Ectodermal cell (in vitro differentiated cells): ENCODE results near the gene OR4F17. TPM values are rescaled to one million over a fixed set of nuclear protein-coding genes. Genes with fewer than 3 reads are reported as not detected.
"Not testable (repeated sequence)": the region's sequence is repeated elsewhere in the genome, so short reads cannot be mapped to it uniquely, and the experiment has no call there.

Source experiments
- H3K27ac ChIP-seq: 2 replicates; pipeline ENCODE4 v1.7.0; 2013; ENCODE audit warnings: mild to moderate bottlenecking, low read depth, low read length; ENCODE audit not compliant: insufficient read depth, poor library complexity, severe bottlenecking
- H3K27me3 ChIP-seq: 2 replicates; pipeline ENCODE4 v1.7.0; 2013; ENCODE audit warnings: mild to moderate bottlenecking, low read length; ENCODE audit not compliant: insufficient read depth, control insufficient read depth, poor library complexity, severe bottlenecking
- H3K36me3 ChIP-seq: one replicate; pipeline ENCODE4 v1.7.0; 2013; ENCODE audit warnings: low read length; ENCODE audit not compliant: control insufficient read depth, insufficient read depth
- H3K4me1 ChIP-seq: one replicate; pipeline ENCODE4 v1.7.0; 2013; ENCODE audit warnings: low read length; ENCODE audit not compliant: control insufficient read depth, insufficient read depth
- H3K4me3 ChIP-seq: 2 replicates; pipeline ENCODE4 v1.7.0; 2013; ENCODE audit warnings: low read depth, low read length, control low read depth; ENCODE audit not compliant: insufficient read depth
- H3K9me3 ChIP-seq: 2 replicates; pipeline ENCODE4 v1.7.0; 2013; ENCODE audit warnings: mild to moderate bottlenecking, low read length, moderate library complexity; ENCODE audit not compliant: control insufficient read depth
- whole genome bisulfite sequencing, 2 experiments: methylation state at CpG; one replicate each; pipeline ENCODE4 v1.1.7; 2013; ENCODE audit warnings: missing lambda C conversion rate in 2 of 2; 5-methylcytosine and 5-hydroxymethylcytosine counted together
- polyA plus RNA-seq, 4 experiments: library from polyadenylated mRNA; stranded (reverse); fragments of 50-300 nt; gene quantifications; one replicate each; pipeline ENCODE4 v1.2.3, GENCODE V29; 2013

Gene OR4F17, protein sequence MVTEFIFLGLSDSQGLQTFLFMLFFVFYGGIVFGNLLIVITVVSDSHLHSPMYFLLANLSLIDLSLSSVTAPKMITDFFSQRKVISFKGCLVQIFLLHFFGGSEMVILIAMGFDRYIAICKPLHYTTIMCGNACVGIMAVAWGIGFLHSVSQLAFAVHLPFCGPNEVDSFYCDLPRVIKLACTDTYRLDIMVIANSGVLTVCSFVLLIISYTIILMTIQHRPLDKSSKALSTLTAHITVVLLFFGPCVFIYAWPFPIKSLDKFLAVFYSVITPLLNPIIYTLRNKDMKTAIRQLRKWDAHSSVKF
- polyA plus RNA-seq (2013, experiment 1 of 4): not detected
- not detected for polyA plus RNA-seq (2013, experiment 2 of 4)
- not detected for polyA plus RNA-seq (2013, experiment 3 of 4)
- not detected for polyA plus RNA-seq (2013, experiment 4 of 4)

- H3K27me3 ChIP-seq, H3K27ac ChIP-seq, H3K9me3 ChIP-seq, H3K36me3 ChIP-seq, H3K4me3 ChIP-seq, H3K4me1 ChIP-seq: not testable (repeated sequence)
Observed at GRCh38 chr19:106804-107203, at the start of gene OR4F17. Gene OR4F17, plus strand, starts transcription at chr19:107104. Its CDS starts 3,575 bp downstream, at chr19:110679.

DNA sequence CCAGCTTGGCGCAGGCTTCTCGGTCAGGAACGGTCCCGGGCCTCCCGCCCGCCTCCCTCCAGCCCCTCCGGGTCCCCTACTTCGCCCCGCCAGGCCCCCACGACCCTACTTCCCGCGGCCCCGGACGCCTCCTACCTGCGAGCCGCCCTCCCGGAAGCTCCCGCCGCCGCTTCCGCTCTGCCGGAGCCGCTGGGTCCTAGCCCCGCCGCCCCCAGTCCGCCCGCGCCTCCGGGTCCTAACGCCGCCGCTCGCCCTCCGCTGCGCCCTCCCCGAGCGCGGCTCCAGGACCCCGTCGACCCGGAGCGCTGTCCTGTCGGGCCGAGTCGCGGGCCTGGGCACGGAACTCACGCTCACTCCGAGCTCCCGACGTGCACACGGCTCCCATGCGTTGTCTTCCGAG is 36.1 kb upstream of the OR4F17 start:
- not testable (repeated sequence) for H3K36me3 ChIP-seq, H3K27ac ChIP-seq, H3K27me3 ChIP-seq, H3K9me3 ChIP-seq, H3K4me1 ChIP-seq, H3K4me3 ChIP-seq
- no CpG with 5 or more reads among the region's 54 CpGs for WGBS, 2 experiments

GRCh38 chr19:82864-83263 is 24.0 kb upstream of the OR4F17 start:
- not testable (repeated sequence) for H3K4me3 ChIP-seq, H3K4me1 ChIP-seq, H3K27ac ChIP-seq, H3K36me3 ChIP-seq, H3K9me3 ChIP-seq, H3K27me3 ChIP-seq

DNA sequence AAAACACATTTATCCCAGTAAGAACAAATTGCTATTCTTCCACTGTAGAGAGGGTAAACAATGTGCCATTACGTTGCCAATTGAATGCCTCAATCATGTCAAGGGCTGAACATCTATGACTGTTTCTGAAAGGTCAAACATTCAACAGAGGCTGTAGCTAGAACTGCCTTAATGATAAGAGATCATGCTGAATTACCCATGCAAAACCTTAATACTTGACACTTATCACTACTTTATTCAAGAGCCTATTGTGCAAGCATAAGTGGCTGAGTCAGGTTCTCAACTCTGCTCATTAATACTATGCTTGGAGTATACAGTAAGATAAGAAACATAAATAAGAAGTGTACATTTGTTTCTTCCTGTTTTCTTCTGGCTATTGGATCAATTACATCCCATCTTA is 23.3 kb upstream of the OR4F17 start:
- not testable (repeated sequence) for H3K4me3 ChIP-seq, H3K36me3 ChIP-seq, H3K27me3 ChIP-seq, H3K9me3 ChIP-seq, H3K27ac ChIP-seq, H3K4me1 ChIP-seq
- no CpG with 5 or more reads among the region's 1 CpG for WGBS, 2 experiments

DNA sequence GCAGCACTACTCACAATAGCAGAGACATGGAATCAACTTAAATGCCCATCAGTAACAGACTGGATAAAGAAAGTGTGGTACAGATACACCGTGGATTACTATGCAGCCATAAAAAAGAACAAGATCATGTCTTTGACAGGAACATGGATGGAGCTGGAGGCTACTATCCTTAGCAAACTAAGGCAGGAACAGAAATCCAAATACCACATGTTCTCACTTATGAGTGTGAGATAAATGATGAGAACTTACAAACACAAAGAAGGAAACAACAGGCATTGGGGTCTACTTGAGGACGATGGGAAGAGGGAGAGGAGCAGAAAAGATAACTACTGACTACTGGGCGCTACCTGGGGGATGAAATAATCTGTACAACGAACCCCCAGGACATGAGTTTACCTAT is 16.2 kb upstream of the OR4F17 start:
- not testable (repeated sequence) for H3K36me3 ChIP-seq, H3K27me3 ChIP-seq, H3K27ac ChIP-seq, H3K4me1 ChIP-seq, H3K4me3 ChIP-seq, H3K9me3 ChIP-seq
- 75 to 82% methylated on average over 1 of the region's 4 CpGs for WGBS, 2 experiments

DNA sequence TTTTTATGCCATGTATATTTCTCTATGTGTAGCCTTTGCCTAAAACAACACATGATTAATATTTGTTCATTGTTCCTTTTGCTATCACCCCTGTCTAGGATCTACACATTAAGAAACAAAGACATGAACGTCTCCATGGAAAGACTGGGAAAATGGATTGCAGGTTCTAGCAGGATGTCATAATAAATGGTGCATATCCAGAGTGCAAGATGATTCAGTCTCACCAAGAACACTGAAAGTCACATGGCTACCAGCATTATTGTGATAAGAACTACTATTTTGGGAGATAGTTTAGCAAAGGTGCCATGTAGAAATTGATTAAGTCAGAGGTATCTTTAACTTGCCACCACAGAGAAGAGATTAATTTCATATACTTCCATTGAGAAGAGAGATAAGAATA is 12.1 kb upstream of the OR4F17 start:
- not testable (repeated sequence) for H3K36me3 ChIP-seq, H3K4me3 ChIP-seq, H3K4me1 ChIP-seq, H3K27me3 ChIP-seq, H3K9me3 ChIP-seq, H3K27ac ChIP-seq
- WGBS, 2 experiments: no CpG with 5 or more reads among the region's 1 CpG

DNA sequence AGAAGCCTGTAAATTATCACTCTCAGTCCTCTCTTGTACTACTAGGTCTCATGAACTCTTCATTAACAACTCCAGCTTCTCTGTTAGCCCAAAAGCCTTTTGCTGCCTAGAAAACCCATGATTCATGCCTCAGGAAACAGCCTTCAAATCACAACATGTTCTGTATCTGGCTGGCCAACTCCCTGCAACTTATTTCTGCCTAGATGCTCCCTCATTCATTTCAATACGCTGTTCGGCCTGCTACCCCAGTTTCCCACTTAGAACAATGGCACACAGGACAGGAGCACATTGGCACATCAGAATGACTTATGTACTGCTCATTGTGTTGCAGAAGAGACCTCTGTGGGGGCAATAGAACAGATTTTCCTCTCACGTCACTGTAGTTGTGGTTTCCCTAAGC is 9.3 kb upstream of the OR4F17 start:
- not testable (repeated sequence) for H3K27me3 ChIP-seq, H3K27ac ChIP-seq, H3K9me3 ChIP-seq, H3K4me1 ChIP-seq, H3K36me3 ChIP-seq, H3K4me3 ChIP-seq
- WGBS, 2 experiments: no CpG with 5 or more reads among the region's 3 CpGs

GRCh38 chr19:120443-121140 is 13.7 kb downstream of the OR4F17 start:
- not testable (repeated sequence) for H3K9me3 ChIP-seq, H3K4me3 ChIP-seq, H3K36me3 ChIP-seq, H3K4me1 ChIP-seq, H3K27me3 ChIP-seq, H3K27ac ChIP-seq
- no CpG with 5 or more reads among the region's 5 CpGs for WGBS, 2 experiments
